Measurements from ENCODE around the gene PLCB4. TPM values are rescaled to one million over a fixed set of nuclear protein-coding genes. Genes with fewer than 3 reads are reported as not detected.

PLCB4 gene
- 10 to 100 TPM in 1 of 4 donors, 1 to 10 TPM in 3; 2.7 to 11.4 (median 6.5) TPM for total RNA-seq

DNA sequence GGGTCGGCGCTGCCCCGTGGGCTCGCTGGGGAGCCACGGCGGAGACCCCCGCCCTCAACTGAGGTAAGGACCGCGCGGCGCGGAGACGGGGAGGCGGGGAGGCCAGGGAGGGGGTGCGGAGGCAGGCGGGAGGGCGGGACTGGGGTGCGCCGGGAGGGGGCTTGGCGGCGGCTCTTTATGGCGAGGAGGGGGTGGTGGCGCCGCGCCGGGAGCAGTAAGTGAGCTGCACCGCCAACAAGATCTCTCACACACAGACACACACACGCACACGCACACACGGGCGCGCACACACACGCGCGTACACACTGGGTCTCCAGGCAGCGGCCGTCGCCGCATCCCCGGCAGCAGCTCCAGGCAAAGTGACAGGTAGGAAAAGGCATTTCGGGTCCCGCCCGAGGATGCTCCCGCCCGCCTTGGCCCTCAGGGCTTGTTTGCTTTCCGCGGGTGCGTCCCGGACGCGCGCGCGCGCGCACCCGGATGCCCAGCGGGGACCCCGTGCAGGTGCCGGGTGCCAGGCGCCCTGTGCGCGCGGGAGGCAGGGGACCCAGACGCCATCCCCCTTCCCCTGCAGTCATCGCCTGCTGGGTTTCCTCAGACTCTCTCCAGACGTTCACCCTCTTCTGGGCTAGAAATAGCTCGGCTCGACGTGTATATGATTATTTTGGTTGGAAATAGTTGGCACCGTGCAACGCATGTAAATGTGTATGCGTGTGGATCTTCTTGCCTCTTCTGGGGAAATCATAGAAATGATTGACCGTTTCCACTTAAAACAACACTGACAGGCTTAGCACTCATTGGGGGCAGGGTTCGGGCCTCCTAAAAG is at the start of gene PLCB4:
Gene PLCB4 (plus strand): TSS at position 247 of the 823 bp plus-strand sequence. CDS start 238,728 bp downstream, outside the sequence.
- TF ChIP-seq, protein P1, sequence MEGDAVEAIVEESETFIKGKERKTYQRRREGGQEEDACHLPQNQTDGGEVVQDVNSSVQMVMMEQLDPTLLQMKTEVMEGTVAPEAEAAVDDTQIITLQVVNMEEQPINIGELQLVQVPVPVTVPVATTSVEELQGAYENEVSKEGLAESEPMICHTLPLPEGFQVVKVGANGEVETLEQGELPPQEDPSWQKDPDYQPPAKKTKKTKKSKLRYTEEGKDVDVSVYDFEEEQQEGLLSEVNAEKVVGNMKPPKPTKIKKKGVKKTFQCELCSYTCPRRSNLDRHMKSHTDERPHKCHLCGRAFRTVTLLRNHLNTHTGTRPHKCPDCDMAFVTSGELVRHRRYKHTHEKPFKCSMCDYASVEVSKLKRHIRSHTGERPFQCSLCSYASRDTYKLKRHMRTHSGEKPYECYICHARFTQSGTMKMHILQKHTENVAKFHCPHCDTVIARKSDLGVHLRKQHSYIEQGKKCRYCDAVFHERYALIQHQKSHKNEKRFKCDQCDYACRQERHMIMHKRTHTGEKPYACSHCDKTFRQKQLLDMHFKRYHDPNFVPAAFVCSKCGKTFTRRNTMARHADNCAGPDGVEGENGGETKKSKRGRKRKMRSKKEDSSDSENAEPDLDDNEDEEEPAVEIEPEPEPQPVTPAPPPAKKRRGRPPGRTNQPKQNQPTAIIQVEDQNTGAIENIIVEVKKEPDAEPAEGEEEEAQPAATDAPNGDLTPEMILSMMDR (IDR thresholded peaks at IDR 0.05): no peak
- TF ChIP-seq POLR2A (IDR thresholded peaks at IDR 0.05): no peak
- 2 to 4% methylated on average over 16 to 55 of the region's 75 CpGs for WGBS, 2 donors
- DNase-seq (ENCODE audit: low spot score in 2 of 2): peak in 1 of 2 donors; percentile 88
- intact Hi-C loops (cut with DNase I; ENCODE audit: low total_unique reads): no loop called here
- H3K4me3 ChIP-seq (ENCODE audit: low read depth, poor library complexity, severe bottlenecking): peak within 1 kb of the TSS; percentile 59

- no peak for DNase-seq (ENCODE audit: low spot score in 2 of 2)
- intact Hi-C loops (cut with DNase I; ENCODE audit: low total_unique reads): loop anchor here (5.0 kb wide), 1 partner anchor 1792 kb away; no protein-coding TSS in a partner anchor
- H3K4me3 ChIP-seq (ENCODE audit: low read depth, poor library complexity, severe bottlenecking): no peak overlapping the region
- TF ChIP-seq, protein P1 (IDR thresholded peaks at IDR 0.05): no peak
- TF ChIP-seq POLR2A (IDR thresholded peaks at IDR 0.05): no peak
These were observed 49.1 kb upstream of the PLCB4 start for GRCh38 chr20:9019833-9020232.

GRCh38 chr20:9021216-9021615 is 47.7 kb upstream of the PLCB4 start:
- H3K4me3 ChIP-seq (ENCODE audit: low read depth, poor library complexity, severe bottlenecking): no peak overlapping the region
- WGBS, 2 donors: 70 to 81% methylated on average over 3 of the region's 3 CpGs
- no peak for DNase-seq (ENCODE audit: low spot score in 2 of 2)
- TF ChIP-seq, protein P1 (IDR thresholded peaks at IDR 0.05): no peak
- TF ChIP-seq POLR2A (IDR thresholded peaks at IDR 0.05): no peak
- intact Hi-C loops (cut with DNase I; ENCODE audit: low total_unique reads): loop anchor here (5.0 kb wide), 1 partner anchor 1791 kb away; no protein-coding TSS in a partner anchor

- TF ChIP-seq, protein P1 (IDR thresholded peaks at IDR 0.05): no peak
- no peak for TF ChIP-seq POLR2A (IDR thresholded peaks at IDR 0.05)
- no peak overlapping the region for H3K4me3 ChIP-seq (ENCODE audit: low read depth, poor library complexity, severe bottlenecking)
- intact Hi-C loops (cut with DNase I; ENCODE audit: low total_unique reads): loop anchor here (5.0 kb wide), 1 partner anchor 1791 kb away; no protein-coding TSS in a partner anchor
- DNase-seq (ENCODE audit: low spot score in 2 of 2): no peak
- WGBS, 2 donors: 58 to 60% methylated on average over 2 of the region's 2 CpGs
These were observed 47.2 kb upstream of the PLCB4 start for GRCh38 chr20:9021699-9022098.

DNA sequence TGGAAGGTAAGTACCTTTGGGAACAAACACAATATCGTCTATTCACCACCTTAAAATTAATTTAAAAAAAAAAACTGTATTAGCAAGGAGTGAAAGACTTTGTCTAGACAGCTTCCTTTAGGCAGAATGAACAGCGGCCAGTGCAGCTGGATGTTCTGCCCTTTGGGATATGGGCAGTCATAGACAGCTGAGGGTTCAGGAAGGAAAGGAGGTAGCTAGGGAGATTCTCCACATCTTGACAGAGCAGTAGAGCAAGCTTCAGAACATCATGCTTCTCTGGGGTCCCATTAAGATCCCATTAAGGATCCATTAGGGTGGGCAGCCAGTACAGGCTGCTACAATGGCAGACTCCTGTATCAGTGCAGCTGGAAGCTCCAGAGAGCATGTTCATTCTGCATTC is 46.5 kb upstream of the PLCB4 start:
- TF ChIP-seq POLR2A (IDR thresholded peaks at IDR 0.05): no peak
- TF ChIP-seq, protein P1 (IDR thresholded peaks at IDR 0.05): no peak
- 62 to 72% methylated on average over 2 of the region's 2 CpGs for WGBS, 2 donors
- no peak overlapping the region for H3K4me3 ChIP-seq (ENCODE audit: low read depth, poor library complexity, severe bottlenecking)
- intact Hi-C loops (cut with DNase I; ENCODE audit: low total_unique reads): loop anchor here (5.0 kb wide), 1 partner anchor 1790 kb away; no protein-coding TSS in a partner anchor
- no peak for DNase-seq (ENCODE audit: low spot score in 2 of 2)

Data from lower leg skin (tissue), 4 donors.